ENCODE results near the gene OST4.

GRCh38 chr2:27117995-27118524 is 46.6 kb upstream of the OST4 start:
- TF ChIP-seq, protein P1, sequence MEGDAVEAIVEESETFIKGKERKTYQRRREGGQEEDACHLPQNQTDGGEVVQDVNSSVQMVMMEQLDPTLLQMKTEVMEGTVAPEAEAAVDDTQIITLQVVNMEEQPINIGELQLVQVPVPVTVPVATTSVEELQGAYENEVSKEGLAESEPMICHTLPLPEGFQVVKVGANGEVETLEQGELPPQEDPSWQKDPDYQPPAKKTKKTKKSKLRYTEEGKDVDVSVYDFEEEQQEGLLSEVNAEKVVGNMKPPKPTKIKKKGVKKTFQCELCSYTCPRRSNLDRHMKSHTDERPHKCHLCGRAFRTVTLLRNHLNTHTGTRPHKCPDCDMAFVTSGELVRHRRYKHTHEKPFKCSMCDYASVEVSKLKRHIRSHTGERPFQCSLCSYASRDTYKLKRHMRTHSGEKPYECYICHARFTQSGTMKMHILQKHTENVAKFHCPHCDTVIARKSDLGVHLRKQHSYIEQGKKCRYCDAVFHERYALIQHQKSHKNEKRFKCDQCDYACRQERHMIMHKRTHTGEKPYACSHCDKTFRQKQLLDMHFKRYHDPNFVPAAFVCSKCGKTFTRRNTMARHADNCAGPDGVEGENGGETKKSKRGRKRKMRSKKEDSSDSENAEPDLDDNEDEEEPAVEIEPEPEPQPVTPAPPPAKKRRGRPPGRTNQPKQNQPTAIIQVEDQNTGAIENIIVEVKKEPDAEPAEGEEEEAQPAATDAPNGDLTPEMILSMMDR (IDR thresholded peaks at IDR 0.05; ENCODE audit: low read length): no peak
- TF ChIP-seq EZH2 (IDR thresholded peaks at IDR 0.05; ENCODE audit: borderline replicate concordance, low read length): no peak

All from OCI-LY1 (cell line).